Gastroesophageal sphincter (tissue), 4 donors: ENCODE results near the gene ABHD1. TPM values are rescaled to one million over a fixed set of nuclear protein-coding genes. Genes with fewer than 3 reads are reported as not detected.

Source experiments
- ATAC-seq: fragments of 150-250 bp; one replicate; pipeline ENCODE4 v1.9.1; 2016; ENCODE audit warnings: mild to moderate bottlenecking, moderate library complexity
- H3K27ac ChIP-seq, 4 donors: fragments of 200-600 bp; sonication (generic) in 3 of 4; 1 replicate in 3 of 4; 2 replicates in 1 of 4; pipeline ENCODE4 v1.5.1; 2016 to 2019
- H3K27me3 ChIP-seq: fragments of 200-600 bp; sonication (generic); one replicate; pipeline ENCODE4 v1.5.1; 2019
- H3K36me3 ChIP-seq, 2 donors: fragments of 200-600 bp; sonication (generic); one replicate each; pipeline ENCODE4 v1.5.1; 2019; ENCODE audit warnings: control low read depth in 1 of 2
- H3K4me1 ChIP-seq, 3 donors: fragments of 200-600 bp; sonication (generic); 1 replicate in 2 of 3; 2 replicates in 1 of 3; pipeline ENCODE4 v1.5.1; 2016 to 2019; ENCODE audit warnings: control low read depth in 2 of 3
- H3K4me3 ChIP-seq, 2 donors: fragments of 200-600 bp; sonication (generic); one replicate each; pipeline ENCODE4 v1.5.1; 2019; ENCODE audit warnings: mild to moderate bottlenecking in 1 of 2, moderate library complexity in 1 of 2
- H3K9me3 ChIP-seq, 3 donors: fragments of 200-600 bp; sonication (generic); one replicate each; pipeline ENCODE4 v1.5.1; 2017 to 2019; ENCODE audit warnings: control low read depth in 2 of 3
- EP300 ChIP-seq: sonication (generic); formaldehyde crosslinking; IDR thresholded peaks from one replicate; pipeline ENCODE4 v1.6.1; 2017; ENCODE audit warnings: antibody characterized with exemption, mild to moderate bottlenecking
- POLR2A ChIP-seq, 2 donors: fragments of 450-650 bp; IDR thresholded peaks; one replicate each; pipeline ENCODE4 v1.6.1; 2017; ENCODE audit warnings: antibody characterized with exemption in 2 of 2, mild to moderate bottlenecking in 2 of 2, moderate library complexity in 1 of 2
- POLR2AphosphoS5 ChIP-seq: sonication (generic); formaldehyde crosslinking; IDR thresholded peaks from one replicate; pipeline ENCODE4 v1.6.1; 2017; ENCODE audit warnings: antibody characterized with exemption
- WGBS, 2 donors: methylation state at CpG; one replicate each; pipeline ENCODE4 v1.1.5; 2018; ENCODE audit warnings: low coverage in 1 of 2; 5-methylcytosine and 5-hydroxymethylcytosine counted together
- total RNA-seq, 4 donors: library from RNA; depleted of rRNA; stranded (reverse); fragments of >200 nt; gene quantifications; one replicate each; pipeline ENCODE4 v1.1.0, GENCODE V29; 2016
- TF ChIP-seq, protein P1 (sequence below), 4 experiments: fragments of 200-600 bp in 2 of 4; fragments of 450-650 bp in 2 of 4; sonication (generic) in 1 of 4; IDR thresholded peaks; one replicate each; pipeline ENCODE4 v1.5.1; 2017 to 2019; ENCODE audit warnings: antibody characterized with exemption in 4 of 4, mild to moderate bottlenecking in 2 of 4, moderate library complexity in 2 of 4

The ABHD1 gene
- total RNA-seq, 4 donors from 2014 or later: 1.5 TPM; not detected in 3

- Histone ChIP-seq H3K27ac (no peak overlapping the region), H3K4me1 (no peaks in the 10 kb centered on the region), H3K4me3 (no peak overlapping the region), H3K36me3 (no peaks in the 10 kb centered on the region), H3K27me3 (peaks cover 14% of the 10 kb centered on the region), H3K9me3 (no peaks in the 10 kb centered on the region)
- no peak for ATAC-seq
- WGBS, 2 donors: 82 to 84% methylated on average over 5 to 6 of the region's 9 CpGs
- TF ChIP-seq, protein P1, sequence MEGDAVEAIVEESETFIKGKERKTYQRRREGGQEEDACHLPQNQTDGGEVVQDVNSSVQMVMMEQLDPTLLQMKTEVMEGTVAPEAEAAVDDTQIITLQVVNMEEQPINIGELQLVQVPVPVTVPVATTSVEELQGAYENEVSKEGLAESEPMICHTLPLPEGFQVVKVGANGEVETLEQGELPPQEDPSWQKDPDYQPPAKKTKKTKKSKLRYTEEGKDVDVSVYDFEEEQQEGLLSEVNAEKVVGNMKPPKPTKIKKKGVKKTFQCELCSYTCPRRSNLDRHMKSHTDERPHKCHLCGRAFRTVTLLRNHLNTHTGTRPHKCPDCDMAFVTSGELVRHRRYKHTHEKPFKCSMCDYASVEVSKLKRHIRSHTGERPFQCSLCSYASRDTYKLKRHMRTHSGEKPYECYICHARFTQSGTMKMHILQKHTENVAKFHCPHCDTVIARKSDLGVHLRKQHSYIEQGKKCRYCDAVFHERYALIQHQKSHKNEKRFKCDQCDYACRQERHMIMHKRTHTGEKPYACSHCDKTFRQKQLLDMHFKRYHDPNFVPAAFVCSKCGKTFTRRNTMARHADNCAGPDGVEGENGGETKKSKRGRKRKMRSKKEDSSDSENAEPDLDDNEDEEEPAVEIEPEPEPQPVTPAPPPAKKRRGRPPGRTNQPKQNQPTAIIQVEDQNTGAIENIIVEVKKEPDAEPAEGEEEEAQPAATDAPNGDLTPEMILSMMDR (IDR thresholded peaks at IDR 0.05): no peak
- TF ChIP-seq POLR2A (IDR thresholded peaks at IDR 0.05) (no peak), POLR2AphosphoS5 (no peak), EP300 (no peak)
Observed at GRCh38 chr2:27155069-27155520, 31.5 kb downstream of the ABHD1 start.

DNA sequence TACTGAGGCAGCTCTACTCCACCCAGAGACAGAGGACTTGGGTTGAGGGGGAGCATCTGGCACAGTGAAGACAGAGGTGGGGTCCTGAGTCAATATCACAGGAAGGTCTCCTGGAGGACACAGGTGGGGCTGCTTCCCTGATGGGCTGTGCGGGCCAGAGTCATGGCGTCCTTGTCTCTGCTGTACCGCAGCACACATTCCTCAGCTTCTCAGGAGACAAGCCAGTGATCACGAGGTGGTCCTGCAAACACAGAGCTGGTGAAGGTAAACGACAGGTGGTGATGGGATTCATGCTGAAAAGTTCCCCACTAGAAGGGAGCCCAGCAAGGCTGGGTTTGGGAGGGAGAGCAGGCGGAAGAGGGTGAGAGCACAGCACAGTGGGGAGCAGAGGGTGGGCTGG, 34.9 kb downstream of the ABHD1 start:
- WGBS, 2 donors: 20 to 71% methylated on average over 1 to 2 of the region's 6 CpGs
- Histone ChIP-seq H3K9me3 (no peaks in the 10 kb centered on the region), H3K4me1 (no peaks in the 10 kb centered on the region), H3K36me3 (no peaks in the 10 kb centered on the region), H3K27me3 (peaks cover 21% of the 10 kb centered on the region), H3K27ac (no peak overlapping the region), H3K4me3 (no peak overlapping the region)
- ATAC-seq: no peak
- TF ChIP-seq EP300 (no peak), POLR2A (IDR thresholded peaks at IDR 0.05) (no peak), POLR2AphosphoS5 (no peak)
- TF ChIP-seq, protein P1 (IDR thresholded peaks at IDR 0.05): no peak

DNA sequence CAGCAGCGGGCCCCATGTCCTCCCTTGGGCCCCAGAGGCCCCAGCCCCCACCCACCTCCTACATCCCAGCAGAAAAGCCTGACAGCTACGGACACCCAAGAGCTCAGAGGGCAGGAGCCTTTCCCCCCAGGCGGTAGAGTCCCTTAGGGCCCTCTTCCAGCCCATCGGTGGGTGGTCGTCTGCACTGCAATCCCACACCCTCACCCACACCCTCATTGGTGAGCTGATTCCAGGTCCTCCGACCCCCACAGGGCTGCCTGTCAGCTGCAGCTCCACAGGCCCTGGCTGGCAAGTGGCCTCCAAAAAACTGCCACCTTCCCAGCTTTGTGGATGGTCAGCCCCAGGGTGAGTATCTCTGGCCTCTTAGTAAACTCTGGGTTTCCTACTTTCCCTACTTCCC, 35.7 kb downstream of the ABHD1 start:
- Histone ChIP-seq H3K36me3 (no peaks in the 10 kb centered on the region), H3K9me3 (no peaks in the 10 kb centered on the region), H3K27ac (no peak overlapping the region), H3K27me3 (peaks cover 27% of the 10 kb centered on the region), H3K4me1 (no peaks in the 10 kb centered on the region), H3K4me3 (no peak overlapping the region)
- 66% methylated on average over 2 of the region's 6 CpGs; no CpG with 5 or more reads in 1 of the 2 donors for WGBS, 2 donors
- TF ChIP-seq EP300 (no peak), POLR2AphosphoS5 (no peak), POLR2A (IDR thresholded peaks at IDR 0.05) (no peak)
- TF ChIP-seq, protein P1 (IDR thresholded peaks at IDR 0.05): no peak
- ATAC-seq: no peak

- peaks cover 27% of the 10 kb centered on the region for H3K27me3 ChIP-seq
- H3K36me3 ChIP-seq: no peaks in the 10 kb centered on the region
- 88 to 100% methylated on average over 1 to 9 of the region's 9 CpGs for WGBS, 2 donors
- no peak overlapping the region for H3K4me3 ChIP-seq
- no peaks in the 10 kb centered on the region for H3K9me3 ChIP-seq
- no peak overlapping the region for H3K27ac ChIP-seq
- no peak for TF ChIP-seq POLR2AphosphoS5
- TF ChIP-seq, protein P1 (IDR thresholded peaks at IDR 0.05): no peak
- TF ChIP-seq EP300: no peak
- no peak for TF ChIP-seq POLR2A (IDR thresholded peaks at IDR 0.05)
- H3K4me1 ChIP-seq: no peaks in the 10 kb centered on the region
- no peak for ATAC-seq
Observed at GRCh38 chr2:27160191-27160590, 36.6 kb downstream of the ABHD1 start.

DNA sequence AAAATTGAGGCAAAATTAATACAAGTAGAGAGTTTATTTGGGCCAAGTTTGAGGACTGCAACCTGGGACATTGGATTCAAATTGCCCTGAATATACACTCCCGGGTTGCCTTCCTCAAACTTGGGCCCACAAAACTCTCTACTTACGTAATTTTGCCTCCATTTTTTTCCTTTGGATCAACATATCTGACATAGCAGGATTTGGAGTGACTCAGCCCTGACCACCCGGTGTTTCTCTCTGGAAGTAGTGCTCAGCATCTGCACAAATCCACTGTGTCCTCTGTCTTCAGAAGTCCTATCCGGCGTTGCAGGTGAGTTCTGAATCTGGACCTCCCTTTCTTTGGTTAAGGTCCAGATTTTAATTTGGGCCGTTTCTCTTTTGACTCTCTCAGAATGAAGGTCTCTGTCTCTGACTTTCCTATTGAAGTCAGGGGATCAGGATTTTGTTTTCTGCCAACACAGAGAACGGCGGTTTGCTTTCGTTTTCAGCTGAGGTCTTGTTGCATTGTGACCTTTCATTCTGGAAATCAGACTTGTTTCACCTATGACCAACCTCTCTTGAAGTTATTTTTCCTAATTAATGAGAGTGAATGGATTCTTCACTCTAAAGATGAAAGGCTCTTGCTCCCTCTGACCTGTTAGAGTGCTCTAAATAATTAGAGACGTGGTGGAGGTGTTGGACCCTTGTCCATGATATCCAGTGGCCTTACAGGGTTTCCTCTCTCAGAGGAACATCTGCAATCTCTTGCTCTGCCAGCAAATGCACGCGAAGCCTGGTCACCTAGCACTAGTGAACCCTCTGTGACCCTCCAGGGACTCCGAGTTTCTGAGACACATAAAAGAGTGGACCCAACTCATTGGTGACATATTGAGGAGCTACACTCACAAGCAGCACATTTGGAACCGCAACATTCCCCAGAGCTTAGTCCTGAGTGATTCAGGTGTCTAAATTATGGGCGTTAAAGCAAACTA, 38.8 kb downstream of the ABHD1 start:
- no peaks in the 10 kb centered on the region for H3K9me3 ChIP-seq
- 73 to 83% methylated on average over 6 to 15 of the region's 15 CpGs for WGBS, 2 donors
- no peak for TF ChIP-seq POLR2AphosphoS5
- no peak for TF ChIP-seq EP300
- TF ChIP-seq POLR2A (IDR thresholded peaks at IDR 0.05): no peak
- TF ChIP-seq, protein P1 (IDR thresholded peaks at IDR 0.05): no peak
- H3K36me3 ChIP-seq: no peaks in the 10 kb centered on the region
- no peak overlapping the region for H3K27ac ChIP-seq
- no peaks in the 10 kb centered on the region for H3K4me1 ChIP-seq
- no peak overlapping the region for H3K4me3 ChIP-seq
- ATAC-seq: no peak
- H3K27me3 ChIP-seq: peaks cover 29% of the 10 kb centered on the region
